ENCODE measurements around the gene ANKS1B.
"Not testable (repeated sequence)": the region's sequence is repeated elsewhere in the genome, so short reads cannot be mapped to it uniquely, and the experiment has no call there.

The ANKS1B gene

DNA sequence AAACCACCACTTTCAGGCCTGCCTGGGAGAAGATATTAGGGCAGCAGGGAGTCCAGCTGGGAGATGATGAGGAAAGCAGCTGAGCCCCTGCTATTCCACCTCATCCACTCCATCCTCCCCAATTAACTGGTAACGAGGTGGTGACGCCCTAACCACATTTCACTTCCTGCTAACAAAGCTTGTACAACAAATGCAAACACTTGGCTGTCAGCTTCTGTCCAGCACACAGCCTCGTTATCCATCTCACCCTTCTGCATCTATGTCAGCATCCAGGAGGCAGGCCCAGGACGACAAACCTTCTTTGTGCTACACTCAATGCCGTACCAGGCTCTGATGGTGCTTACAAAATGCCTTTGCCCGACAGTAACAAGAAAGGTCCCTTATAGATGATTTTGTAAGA, 1114.2 kb downstream of the ANKS1B start:
- peak; percentile 90 for DNase-seq (ENCODE audit: low spot score)

- no peak for DNase-seq (ENCODE audit: low spot score)
Measured at GRCh38 chr12:98869886-98870503, 1114.7 kb downstream of the ANKS1B start.

DNA sequence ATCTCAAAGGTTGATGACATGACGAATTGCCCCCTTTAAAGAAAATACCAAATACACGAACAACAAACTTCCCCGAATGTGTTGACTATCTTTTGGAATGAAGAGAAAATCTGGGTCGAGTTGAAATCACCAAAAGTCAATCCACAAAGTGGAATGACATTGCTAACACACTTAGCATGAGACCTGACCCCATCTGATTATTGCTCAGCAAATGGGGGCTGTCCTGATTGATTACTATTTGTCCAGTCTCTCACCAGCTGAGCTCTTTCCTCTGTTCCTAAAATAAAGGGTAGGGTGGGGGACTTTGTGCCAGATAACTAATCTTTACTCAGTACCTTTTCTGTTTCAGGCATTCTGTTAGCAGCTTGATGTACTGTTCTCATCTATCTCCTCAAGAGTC, 1116.2 kb downstream of the ANKS1B start:
- DNase-seq (ENCODE audit: low spot score) = no peak

- DNase-seq (ENCODE audit: low spot score) = peak; percentile 76
Measured at GRCh38 chr12:98868076-98868475, 1116.7 kb downstream of the ANKS1B start.

GRCh38 chr12:98864363-98864762, 1120.4 kb downstream of the ANKS1B start:
- no peak for DNase-seq (ENCODE audit: low spot score)

- DNase-seq (ENCODE audit: low spot score) = no peak
Measured at GRCh38 chr12:98863167-98863566, 1121.6 kb downstream of the ANKS1B start.

GRCh38 chr12:98861251-98861650, 1123.5 kb downstream of the ANKS1B start:
- no peak for DNase-seq (ENCODE audit: low spot score)

DNA sequence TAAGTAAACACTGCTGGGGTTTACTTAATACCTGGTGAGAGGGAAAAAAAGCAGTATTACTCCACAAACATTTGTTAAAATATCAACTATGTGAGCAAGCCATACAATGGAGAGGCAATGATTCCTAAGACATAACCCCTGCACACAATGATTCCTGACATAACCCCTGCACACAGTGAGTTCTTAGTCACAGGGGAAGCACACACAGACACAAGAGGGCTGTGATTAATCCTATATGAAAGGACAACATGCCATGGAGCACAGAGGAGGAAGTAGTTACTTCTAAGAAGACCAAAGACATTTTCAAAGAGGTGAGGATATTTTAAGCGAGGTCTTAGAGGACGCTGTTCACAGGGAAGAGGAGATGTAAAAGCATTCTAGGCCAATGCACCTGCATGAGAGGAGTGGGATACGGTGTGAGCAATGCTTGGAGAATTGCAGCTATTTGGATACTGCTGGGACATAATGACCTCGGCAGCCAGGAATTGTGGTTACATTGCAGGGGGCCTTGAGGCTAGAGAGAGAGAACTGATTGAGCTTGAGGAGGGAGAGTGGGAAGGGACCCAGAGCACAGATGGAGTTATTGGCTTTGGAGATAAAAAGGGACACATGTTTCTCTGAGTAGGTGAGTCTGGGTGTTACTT, 1127.7 kb downstream of the ANKS1B start:
- no peak for DNase-seq (ENCODE audit: low spot score)

DNA sequence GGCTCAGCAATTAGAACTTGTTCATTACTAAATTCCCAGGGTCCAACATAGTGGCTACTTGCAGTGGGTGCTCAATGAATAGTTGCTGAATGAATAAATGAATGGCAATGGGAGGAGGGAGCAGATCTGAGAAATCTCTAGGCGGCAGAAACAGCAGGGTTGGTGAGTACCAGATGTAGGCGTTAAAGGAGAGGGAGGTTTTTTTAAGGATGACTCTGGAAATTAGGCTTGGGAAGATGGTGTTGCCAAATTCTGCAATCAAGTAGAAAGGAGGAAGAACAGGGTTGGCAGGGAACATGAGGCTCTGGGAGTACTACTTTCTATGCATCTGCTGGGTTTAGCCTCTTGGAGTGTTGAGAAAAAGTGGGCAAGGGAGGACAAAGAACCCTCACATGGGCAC, 1132.6 kb downstream of the ANKS1B start:
- DNase-seq (ENCODE audit: low spot score) = peak; percentile 67

GRCh38 chr12:98847242-98847641, 1137.5 kb downstream of the ANKS1B start:
- no peak for DNase-seq (ENCODE audit: low spot score)

DNA sequence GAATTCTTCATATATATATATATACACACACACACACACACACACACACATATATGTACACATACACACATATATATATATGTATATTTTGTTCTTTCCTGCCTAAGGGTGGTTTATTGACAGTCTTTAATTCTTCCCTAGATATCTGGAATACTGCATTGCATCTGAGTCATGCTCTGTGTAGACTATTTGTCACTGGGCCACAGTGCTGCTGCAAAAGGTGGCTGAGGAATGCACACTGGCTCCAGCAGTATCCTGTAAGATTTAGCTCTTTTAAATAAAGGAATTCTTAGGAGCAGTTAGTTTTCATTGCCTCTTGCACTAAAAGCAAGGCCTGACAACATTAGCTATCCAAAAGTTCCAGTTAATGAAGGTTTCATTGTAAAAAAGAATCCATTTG, 1138.8 kb downstream of the ANKS1B start:
- no peak for DNase-seq (ENCODE audit: low spot score)

GRCh38 chr12:98840325-98840724, 1144.4 kb downstream of the ANKS1B start:
- DNase-seq (ENCODE audit: low spot score) = no peak

- no peak for DNase-seq (ENCODE audit: low spot score)
Measured at GRCh38 chr12:98838231-98838647, 1146.5 kb downstream of the ANKS1B start.

- DNase-seq (ENCODE audit: low spot score) = not testable (repeated sequence)
Measured at GRCh38 chr12:98837134-98837752, 1147.5 kb downstream of the ANKS1B start.

- DNase-seq (ENCODE audit: low spot score) = no peak
Measured at GRCh38 chr12:98830657-98831056, 1154.1 kb downstream of the ANKS1B start.

- no peak for DNase-seq (ENCODE audit: low spot score)
Measured at GRCh38 chr12:98828802-98829600, 1155.7 kb downstream of the ANKS1B start.

DNA sequence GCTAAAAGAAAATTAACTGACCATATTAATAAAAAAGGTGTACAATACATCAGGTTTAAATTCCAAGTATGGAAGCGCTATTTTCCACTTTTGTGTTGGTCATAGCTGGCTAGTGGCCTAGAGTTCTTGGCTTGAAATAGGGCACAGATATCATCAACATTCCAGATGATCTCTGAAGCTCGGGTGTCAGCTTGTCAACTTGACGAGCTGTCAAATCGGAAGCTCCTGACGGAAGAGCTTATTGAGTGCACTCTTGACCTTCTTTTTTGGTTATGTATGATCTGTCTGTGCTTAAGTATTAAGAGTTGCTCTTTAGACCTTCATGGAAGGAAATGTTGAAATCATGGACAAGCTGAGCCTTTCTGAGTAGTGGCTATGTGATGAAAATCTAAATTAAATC, 1161.7 kb downstream of the ANKS1B start:
- DNase-seq (ENCODE audit: low spot score) = no peak

DNA sequence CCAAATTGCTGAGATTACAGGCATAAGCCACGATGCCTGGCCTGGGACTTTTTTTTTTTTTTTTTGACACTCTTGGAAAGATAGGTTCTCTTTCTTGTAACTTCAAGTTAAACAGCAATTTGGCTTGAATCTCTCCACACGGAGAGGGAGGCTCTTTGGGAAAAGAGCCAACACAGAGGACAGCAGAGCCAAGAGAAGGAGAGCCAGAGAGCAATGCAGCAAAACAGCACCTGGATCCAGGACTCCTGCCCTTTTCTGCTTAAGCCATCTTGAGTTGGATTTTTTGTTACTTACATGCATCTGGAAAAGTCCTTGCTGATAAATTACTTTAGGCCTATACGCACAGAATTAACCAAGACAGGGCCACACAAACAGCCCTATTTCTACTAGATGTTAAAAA, 1162.9 kb downstream of the ANKS1B start:
- no peak for DNase-seq (ENCODE audit: low spot score)

GRCh38 chr12:98821232-98821631, 1163.5 kb downstream of the ANKS1B start:
- DNase-seq (ENCODE audit: low spot score) = no peak

- DNase-seq (ENCODE audit: low spot score) = no peak
Measured at GRCh38 chr12:98819821-98820404, 1164.8 kb downstream of the ANKS1B start.

GRCh38 chr12:98819071-98819470, 1165.7 kb downstream of the ANKS1B start:
- DNase-seq (ENCODE audit: low spot score) = no peak

GRCh38 chr12:98818239-98818638, 1166.5 kb downstream of the ANKS1B start:
- DNase-seq (ENCODE audit: low spot score) = no peak

All from putamen (tissue), 1 donor.